Measurements from ENCODE around the gene SPRYD4.

SPRYD4 gene

DNA sequence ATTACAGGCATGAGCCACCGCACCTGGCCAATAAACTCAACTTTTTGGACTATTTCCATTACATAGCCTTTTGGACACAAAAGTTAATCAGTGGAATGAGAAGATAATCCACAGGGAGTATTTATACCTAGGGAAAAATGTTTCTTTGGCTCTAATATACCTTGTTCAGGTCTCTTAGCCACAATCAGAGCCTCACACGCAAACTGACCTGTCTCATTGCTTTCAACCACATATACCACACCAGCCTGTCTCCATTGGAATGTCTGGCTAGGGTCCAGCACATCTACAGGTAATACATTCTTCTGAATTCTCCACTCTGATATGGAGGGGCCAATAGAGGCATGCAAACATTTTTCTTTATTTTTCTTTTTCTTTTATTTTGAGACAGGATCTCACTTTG lies 49.5 kb downstream of the SPRYD4 start:
- no peak overlapping the region for H3K4me3 ChIP-seq (ENCODE audit: low read depth, low read length)

DNA sequence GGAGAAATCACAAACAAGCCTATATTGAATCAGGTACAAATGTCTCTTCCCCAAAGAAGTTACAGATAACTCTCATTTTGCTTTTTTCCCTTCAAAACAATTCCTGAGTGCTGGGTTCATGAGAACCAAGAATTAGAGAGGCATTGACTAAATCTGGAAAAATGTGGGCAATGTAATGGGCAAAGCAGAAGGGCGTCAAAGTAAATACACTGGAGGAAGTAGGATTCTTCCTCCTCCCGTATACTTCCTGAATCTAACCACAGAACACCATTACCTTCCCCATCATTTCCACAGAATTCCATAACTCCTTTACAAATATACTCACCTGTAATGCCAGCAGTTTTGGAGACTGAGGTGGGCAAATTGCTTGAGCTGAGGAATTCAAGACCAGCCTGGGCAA lies 50.2 kb downstream of the SPRYD4 start:
- TF ChIP-seq, protein P1, sequence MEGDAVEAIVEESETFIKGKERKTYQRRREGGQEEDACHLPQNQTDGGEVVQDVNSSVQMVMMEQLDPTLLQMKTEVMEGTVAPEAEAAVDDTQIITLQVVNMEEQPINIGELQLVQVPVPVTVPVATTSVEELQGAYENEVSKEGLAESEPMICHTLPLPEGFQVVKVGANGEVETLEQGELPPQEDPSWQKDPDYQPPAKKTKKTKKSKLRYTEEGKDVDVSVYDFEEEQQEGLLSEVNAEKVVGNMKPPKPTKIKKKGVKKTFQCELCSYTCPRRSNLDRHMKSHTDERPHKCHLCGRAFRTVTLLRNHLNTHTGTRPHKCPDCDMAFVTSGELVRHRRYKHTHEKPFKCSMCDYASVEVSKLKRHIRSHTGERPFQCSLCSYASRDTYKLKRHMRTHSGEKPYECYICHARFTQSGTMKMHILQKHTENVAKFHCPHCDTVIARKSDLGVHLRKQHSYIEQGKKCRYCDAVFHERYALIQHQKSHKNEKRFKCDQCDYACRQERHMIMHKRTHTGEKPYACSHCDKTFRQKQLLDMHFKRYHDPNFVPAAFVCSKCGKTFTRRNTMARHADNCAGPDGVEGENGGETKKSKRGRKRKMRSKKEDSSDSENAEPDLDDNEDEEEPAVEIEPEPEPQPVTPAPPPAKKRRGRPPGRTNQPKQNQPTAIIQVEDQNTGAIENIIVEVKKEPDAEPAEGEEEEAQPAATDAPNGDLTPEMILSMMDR (IDR thresholded peaks at IDR 0.05; ENCODE audit: borderline replicate concordance, insufficient read depth, low read depth, low read length) = no peak
- no peak overlapping the region for H3K4me3 ChIP-seq (ENCODE audit: low read depth, low read length)

More for the DNA sequence above, 49.5 kb downstream of the SPRYD4 start:
- TF ChIP-seq, protein P1 (IDR thresholded peaks at IDR 0.05; ENCODE audit: borderline replicate concordance, insufficient read depth, low read depth, low read length) = no peak

DNA sequence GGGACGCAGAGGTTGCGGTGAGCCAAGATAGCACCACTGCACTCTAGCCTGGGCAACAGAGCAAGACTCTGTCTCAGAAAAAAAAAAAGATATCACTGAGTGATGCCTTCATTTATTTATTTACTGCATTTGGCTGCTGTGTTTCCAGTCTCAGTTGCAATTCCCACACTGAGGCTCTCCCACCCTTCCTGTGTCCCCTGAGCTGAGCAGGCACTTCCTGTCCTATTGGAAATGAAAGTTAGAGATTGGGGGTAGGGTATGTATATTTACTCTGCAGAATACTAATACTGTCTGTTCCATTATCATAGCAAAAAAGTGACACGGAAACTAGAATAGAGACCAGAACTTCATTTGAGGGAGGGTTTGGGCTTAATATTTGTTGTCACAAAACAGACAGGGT lies 51.7 kb downstream of the SPRYD4 start:
- TF ChIP-seq, protein P1 (IDR thresholded peaks at IDR 0.05; ENCODE audit: borderline replicate concordance, insufficient read depth, low read depth, low read length) = no peak
- no peak overlapping the region for H3K4me3 ChIP-seq (ENCODE audit: low read depth, low read length)

DNA sequence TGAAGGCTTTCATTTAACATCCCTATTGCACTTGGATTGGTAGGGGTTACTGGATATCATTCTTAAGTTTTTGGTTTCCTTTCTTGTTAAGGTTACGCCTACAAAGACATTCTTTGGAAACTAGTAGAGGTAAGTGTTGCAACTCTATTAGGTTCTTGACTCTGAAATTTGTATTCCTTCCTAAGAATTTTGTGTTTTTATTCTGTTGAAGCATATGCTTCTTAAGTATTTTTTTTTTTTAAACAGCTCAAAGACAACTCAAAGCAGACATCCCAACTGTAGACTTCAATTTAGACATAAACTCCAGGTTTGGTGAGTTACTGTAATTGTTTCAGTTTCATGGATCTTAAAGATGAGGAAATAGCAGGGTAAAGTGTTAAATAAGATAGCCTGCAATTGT lies 52.1 kb downstream of the SPRYD4 start:
- TF ChIP-seq, protein P1 (IDR thresholded peaks at IDR 0.05; ENCODE audit: borderline replicate concordance, insufficient read depth, low read depth, low read length) = no peak

DNA sequence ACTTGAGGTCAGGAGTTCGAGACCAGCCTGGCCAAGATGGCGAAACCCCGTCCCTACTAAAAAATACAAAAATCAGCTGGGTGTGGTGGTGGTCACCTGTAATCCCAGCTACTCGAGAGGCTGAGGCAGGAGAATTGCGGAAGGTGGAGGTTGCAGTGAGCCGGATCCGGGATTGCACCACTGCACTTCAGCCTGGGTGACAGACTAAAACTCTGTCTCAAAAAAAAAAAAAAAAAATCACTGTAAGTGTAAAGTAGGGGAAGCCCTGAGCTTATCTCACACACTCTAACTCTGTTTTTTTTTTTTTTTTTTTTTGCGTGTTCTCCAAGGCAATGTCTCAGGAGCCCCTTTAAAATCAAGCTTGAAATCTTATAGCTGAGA lies 52.8 kb downstream of the SPRYD4 start:
- TF ChIP-seq, protein P1 (IDR thresholded peaks at IDR 0.05; ENCODE audit: borderline replicate concordance, insufficient read depth, low read depth, low read length) = no peak
- peak overlapping the region; percentile 48 for H3K4me3 ChIP-seq (ENCODE audit: low read depth, low read length)

More for the DNA sequence above, 52.1 kb downstream of the SPRYD4 start:
- H3K4me3 ChIP-seq (ENCODE audit: low read depth, low read length) = no peak overlapping the region

DNA sequence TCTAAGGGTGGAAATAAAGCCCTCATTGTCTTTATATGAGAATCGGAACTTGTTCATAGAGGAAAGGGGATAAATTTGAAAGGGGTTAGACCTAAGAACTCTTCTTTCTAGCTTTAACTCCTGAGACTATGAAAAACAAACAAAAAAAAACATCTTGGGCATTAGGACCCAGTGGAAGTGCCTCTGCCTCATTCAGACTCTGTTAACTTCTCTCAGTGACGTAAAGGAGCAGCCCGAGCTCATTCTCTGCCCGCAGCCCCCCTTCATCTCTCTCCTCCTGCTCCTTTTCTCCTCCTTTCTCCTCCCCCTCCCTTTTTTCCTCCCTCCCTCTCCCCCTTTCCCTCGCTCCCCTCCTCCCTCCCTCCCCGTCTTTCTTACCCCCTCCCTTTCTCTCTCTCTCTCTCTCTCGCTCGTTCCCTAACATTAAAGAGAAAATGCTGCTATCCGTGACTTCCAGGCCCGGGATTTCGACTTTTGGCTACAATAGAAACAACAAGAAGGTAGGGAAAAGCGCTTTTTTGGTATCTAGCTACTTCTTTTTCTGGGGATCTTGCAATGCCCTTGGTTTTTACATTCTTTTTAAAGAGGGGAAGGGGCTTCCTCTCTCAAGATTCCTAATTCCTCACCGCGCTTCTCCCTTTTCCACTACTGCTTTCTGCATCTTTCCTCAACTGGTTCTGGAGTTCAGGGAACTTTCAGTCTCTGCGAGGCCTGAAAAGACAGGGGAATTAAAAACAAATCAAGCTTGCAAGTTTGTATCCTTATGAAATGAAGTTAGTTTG lies 53.4 kb downstream of the SPRYD4 start, which contains the start of gene RBMS2:
Gene RBMS2, plus strand, starts transcription at position 231 of the 782 bp plus-strand sequence. Its CDS starts 204 bp downstream, at position 435.
- peak within 1 kb of the TSS; percentile 48 for H3K4me3 ChIP-seq (ENCODE audit: low read depth, low read length)
- TF ChIP-seq, protein P1 (IDR thresholded peaks at IDR 0.05; ENCODE audit: borderline replicate concordance, insufficient read depth, low read depth, low read length) = no peak

All from GM12875 (cell line).